SW 1271 (cell line): Measurements from ENCODE around the gene CDH4.

Source experiments
- DNase-seq, 2 experiments: peaks; one replicate each; lab custom pipeline; 2025; lab: John Stamatoyannopoulos, UW

Gene CDH4

GRCh38 chr20:61328911-61329558, 77.0 kb downstream of the CDH4 start:
- DNase-seq = no peak

- DNase-seq = no peak
These were observed 78.4 kb downstream of the CDH4 start for GRCh38 chr20:61330441-61330840.

GRCh38 chr20:61331543-61331942, 79.5 kb downstream of the CDH4 start:
- DNase-seq = no peak

GRCh38 chr20:61332016-61332975, 80.2 kb downstream of the CDH4 start:
- DNase-seq = no peak

GRCh38 chr20:61333484-61334108, 81.5 kb downstream of the CDH4 start:
- DNase-seq = no peak

- no peak for DNase-seq
These were observed 88.1 kb downstream of the CDH4 start for GRCh38 chr20:61340157-61340556.

- no peak for DNase-seq
These were observed 89.5 kb downstream of the CDH4 start for GRCh38 chr20:61341605-61342004.

- DNase-seq = no peak
These were observed 91.9 kb downstream of the CDH4 start for GRCh38 chr20:61343934-61344333.

- no peak for DNase-seq
These were observed 93.6 kb downstream of the CDH4 start for GRCh38 chr20:61345656-61346055.

- no peak for DNase-seq
These were observed 94.9 kb downstream of the CDH4 start for GRCh38 chr20:61346996-61347395.

- no peak for DNase-seq
These were observed 95.4 kb downstream of the CDH4 start for GRCh38 chr20:61347443-61347842.

- DNase-seq = no peak
These were observed 97.5 kb downstream of the CDH4 start for GRCh38 chr20:61349447-61350165.

GRCh38 chr20:61350500-61351250, 98.6 kb downstream of the CDH4 start:
- no peak for DNase-seq

- no peak for DNase-seq
These were observed 100.5 kb downstream of the CDH4 start for GRCh38 chr20:61352346-61353260.

GRCh38 chr20:61353261-61354000, 101.4 kb downstream of the CDH4 start:
- peak in 1 of 2 experiments; percentile 26 for DNase-seq

- no peak for DNase-seq
These were observed 101.9 kb downstream of the CDH4 start for GRCh38 chr20:61354001-61354390.

GRCh38 chr20:61354501-61354900, 102.4 kb downstream of the CDH4 start:
- DNase-seq = no peak

GRCh38 chr20:61354901-61355495, 102.9 kb downstream of the CDH4 start:
- no peak for DNase-seq

GRCh38 chr20:61355585-61355984, 103.5 kb downstream of the CDH4 start:
- DNase-seq = no peak
